ENCODE data around the gene ZFP90.
A peak's percentile ranks its signal among the peaks of the same experiment; 100 is the strongest.
"Not testable (repeated sequence)": the region's sequence is repeated elsewhere in the genome, so short reads cannot be mapped to it uniquely, and the experiment has no call there.

ZFP90 gene

GRCh38 chr16:68512742-68513141 lies 26.3 kb upstream of the ZFP90 start:
- DNase-seq = no peak
- in situ Hi-C loops (cut with MboI; ENCODE audit: low pct_unique_long_range_greater_than_20kb, low sequenced_read_pairs) = no loop called here

DNA sequence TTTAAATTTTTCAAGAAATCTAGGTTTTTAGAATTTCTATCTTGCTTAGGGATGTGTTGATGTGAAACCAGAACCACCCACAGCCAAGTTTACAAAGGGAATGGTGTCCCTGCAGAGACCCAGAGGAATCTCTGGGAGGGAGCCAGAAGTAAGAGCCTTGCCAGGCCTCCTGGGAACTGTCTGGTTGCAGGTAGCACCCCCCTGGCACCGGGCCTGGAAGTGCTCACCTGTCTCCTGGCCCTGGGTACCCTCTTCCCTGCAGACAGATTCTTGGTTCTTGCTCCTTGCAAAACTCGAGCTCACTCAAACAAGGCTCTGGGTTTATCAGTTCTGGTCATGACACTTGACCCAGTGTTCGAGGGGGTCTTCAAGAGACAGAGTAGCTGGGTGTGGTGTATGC lies 24.6 kb upstream of the ZFP90 start:
- in situ Hi-C loops (cut with MboI; ENCODE audit: low pct_unique_long_range_greater_than_20kb, low sequenced_read_pairs) = no loop called here
- no peak for DNase-seq

GRCh38 chr16:68517606-68518166 lies 21.4 kb upstream of the ZFP90 start:
- in situ Hi-C loops (cut with MboI; ENCODE audit: low pct_unique_long_range_greater_than_20kb, low sequenced_read_pairs) = no loop called here
- peak; percentile 59 for DNase-seq

- in situ Hi-C loops (cut with MboI; ENCODE audit: low pct_unique_long_range_greater_than_20kb, low sequenced_read_pairs) = no loop called here
- no peak for DNase-seq
Measured at GRCh38 chr16:68519225-68519745, 19.8 kb upstream of the ZFP90 start.

DNA sequence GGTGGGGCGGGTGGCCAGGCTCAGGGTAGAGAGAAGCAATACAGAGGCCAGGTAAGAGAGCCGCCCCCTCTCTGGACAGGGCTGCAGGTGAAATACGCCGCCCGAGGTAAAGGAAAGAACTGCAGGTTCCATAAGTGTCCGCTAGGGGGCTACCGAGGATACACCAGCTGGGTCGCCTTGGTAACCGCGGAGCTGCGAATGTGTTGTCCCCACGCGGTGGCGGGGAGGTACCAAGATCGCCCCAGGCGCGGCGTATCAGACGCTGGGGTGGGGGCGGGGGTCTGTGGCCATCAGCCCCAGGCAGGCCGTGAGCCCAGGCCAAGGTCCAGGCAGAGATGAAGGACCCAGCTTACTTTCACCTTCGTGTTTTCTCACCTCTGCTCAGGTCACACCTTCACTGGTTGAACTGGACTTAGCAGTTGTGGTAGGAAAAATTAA lies 18.4 kb upstream of the ZFP90 start:
- in situ Hi-C loops (cut with MboI; ENCODE audit: low pct_unique_long_range_greater_than_20kb, low sequenced_read_pairs) = no loop called here
- peak; percentile 90 for DNase-seq

GRCh38 chr16:68524069-68524820 lies 14.8 kb upstream of the ZFP90 start:
- in situ Hi-C loops (cut with MboI; ENCODE audit: low pct_unique_long_range_greater_than_20kb, low sequenced_read_pairs) = no loop called here

GRCh38 chr16:68526143-68526781 lies 12.8 kb upstream of the ZFP90 start:
- in situ Hi-C loops (cut with MboI; ENCODE audit: low pct_unique_long_range_greater_than_20kb, low sequenced_read_pairs) = no loop called here
- no peak for DNase-seq

More at GRCh38 chr16:68524069-68524820, 14.8 kb upstream of the ZFP90 start:
- no peak for DNase-seq

GRCh38 chr16:68526782-68527145 lies 12.3 kb upstream of the ZFP90 start:
- in situ Hi-C loops (cut with MboI; ENCODE audit: low pct_unique_long_range_greater_than_20kb, low sequenced_read_pairs) = no loop called here
- DNase-seq = no peak

DNA sequence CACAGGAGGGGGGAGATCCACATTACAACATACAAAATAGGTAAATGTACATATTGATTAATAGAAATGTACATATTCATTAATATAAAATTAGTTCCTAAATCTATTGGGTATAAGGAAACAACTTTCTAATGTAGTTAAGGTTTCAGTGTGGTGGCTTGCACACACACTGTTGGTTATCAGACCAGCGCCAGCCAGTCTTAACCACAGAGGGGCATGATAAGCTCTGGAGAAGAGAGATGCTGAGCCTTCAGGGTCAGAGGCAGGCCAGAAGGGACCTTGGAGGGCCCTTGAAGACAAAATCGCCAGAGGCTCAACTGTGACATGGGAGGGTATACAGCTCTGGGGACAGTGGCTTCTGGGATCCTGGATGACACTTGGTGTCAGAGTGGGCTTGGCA lies 10.9 kb upstream of the ZFP90 start:
- in situ Hi-C loops (cut with MboI; ENCODE audit: low pct_unique_long_range_greater_than_20kb, low sequenced_read_pairs) = no loop called here
- DNase-seq = no peak

- DNase-seq = peak; percentile 89
- in situ Hi-C loops (cut with MboI; ENCODE audit: low pct_unique_long_range_greater_than_20kb, low sequenced_read_pairs) = no loop called here
Measured at GRCh38 chr16:68528686-68529379, 10.3 kb upstream of the ZFP90 start.

- in situ Hi-C loops (cut with MboI; ENCODE audit: low pct_unique_long_range_greater_than_20kb, low sequenced_read_pairs) = no loop called here
- DNase-seq = no peak
Measured at GRCh38 chr16:68529608-68529930, 9.5 kb upstream of the ZFP90 start.

DNA sequence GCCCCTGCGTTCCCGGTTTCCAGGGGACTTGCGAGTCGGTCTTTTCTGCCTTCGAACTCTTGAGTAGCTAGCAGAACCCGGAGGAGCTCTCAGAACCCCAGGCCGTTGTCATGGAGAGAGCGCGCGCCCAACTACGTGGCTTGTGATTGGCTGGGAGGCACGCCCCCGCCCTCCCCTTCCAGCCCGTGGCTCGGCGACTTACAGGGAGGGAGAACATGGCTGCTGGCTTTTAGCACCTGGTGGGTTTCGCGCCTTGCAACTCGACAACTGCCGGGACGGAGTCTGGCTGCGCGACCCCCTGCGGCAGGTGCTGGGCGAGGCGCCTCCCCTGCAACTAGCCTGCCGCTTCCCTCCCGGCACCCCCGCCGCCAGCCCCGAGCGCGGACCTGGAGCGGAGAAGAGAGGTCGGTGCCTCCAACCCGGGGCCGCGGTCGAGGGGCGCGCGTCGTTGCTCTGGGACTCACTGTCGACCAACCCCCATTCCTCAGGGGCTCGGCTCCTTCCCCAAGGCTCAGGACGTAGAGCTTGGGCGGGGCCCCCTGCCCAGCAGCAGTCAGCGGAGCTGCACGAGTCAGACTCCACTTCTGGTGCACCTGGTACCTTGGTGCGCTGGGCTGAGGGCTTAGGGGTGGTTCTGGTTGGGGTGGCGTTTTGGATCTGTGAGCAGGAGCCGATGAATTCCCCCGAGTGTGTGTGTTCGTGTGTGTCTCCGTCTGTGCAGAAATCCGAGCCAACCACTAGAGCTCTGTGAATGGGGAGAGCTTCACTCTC lies 9.0 kb upstream of the ZFP90 start:
- in situ Hi-C loops (cut with MboI; ENCODE audit: low pct_unique_long_range_greater_than_20kb, low sequenced_read_pairs) = no loop called here
- no peak for DNase-seq

GRCh38 chr16:68533937-68534336 lies 5.2 kb upstream of the ZFP90 start:
- no peak for DNase-seq
- in situ Hi-C loops (cut with MboI; ENCODE audit: low pct_unique_long_range_greater_than_20kb, low sequenced_read_pairs) = no loop called here

GRCh38 chr16:68535331-68535730 lies 3.8 kb upstream of the ZFP90 start:
- DNase-seq = no peak
- in situ Hi-C loops (cut with MboI; ENCODE audit: low pct_unique_long_range_greater_than_20kb, low sequenced_read_pairs) = no loop called here

DNA sequence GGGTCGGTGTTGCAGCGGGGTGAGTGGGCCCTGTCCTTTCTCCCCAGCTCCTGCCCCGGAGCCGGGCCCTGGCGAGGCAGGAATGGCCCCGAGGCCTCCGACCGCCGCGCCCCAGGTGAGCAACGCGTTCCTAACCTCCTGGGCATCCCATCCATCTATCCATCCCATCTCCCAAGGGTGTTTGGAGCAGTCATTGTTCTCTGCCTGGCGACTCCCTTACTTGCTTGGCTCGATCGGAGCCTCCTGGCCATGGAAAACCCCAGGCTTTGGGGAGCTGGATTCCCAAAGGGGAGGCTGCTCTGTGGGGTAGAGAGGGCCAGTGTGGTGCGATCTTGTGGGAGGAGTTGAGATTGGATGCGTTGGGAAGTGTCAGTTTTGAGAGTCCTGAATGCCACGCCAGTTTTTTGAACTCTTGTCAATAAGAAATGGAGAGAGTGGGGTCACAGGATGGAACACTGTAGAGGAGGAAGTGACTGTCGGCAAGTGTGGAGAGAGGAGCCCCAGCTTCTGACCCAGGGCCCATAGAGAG lies 684 bp downstream of the ZFP90 start:
- in situ Hi-C loops (cut with MboI; ENCODE audit: low pct_unique_long_range_greater_than_20kb, low sequenced_read_pairs) = no loop called here
- peak; percentile 41 for DNase-seq

DNA sequence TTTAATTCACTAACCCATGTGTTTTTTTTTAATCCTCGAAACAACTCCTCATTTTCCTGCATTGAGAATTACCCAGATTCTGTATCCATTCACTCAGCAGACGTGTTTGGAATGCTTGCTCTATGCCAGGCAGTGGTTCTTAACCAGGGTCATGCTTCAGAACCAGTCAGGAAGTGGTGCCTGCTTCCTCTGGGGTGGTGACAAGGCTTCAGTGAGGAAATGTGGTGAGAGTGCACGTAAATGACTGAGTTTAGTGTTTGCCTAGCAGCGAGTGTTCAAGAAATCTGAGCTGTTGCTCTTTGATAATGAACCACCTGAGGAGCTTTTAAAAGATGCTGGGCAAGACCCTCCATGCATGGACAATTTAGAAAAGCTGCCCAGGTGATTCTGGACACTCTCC lies 9.9 kb downstream of the ZFP90 start:
- DNase-seq = peak; percentile 25
- in situ Hi-C loops (cut with MboI; ENCODE audit: low pct_unique_long_range_greater_than_20kb, low sequenced_read_pairs) = no loop called here

- in situ Hi-C loops (cut with MboI; ENCODE audit: low pct_unique_long_range_greater_than_20kb, low sequenced_read_pairs) = no loop called here
- no peak for DNase-seq
Measured at GRCh38 chr16:68553186-68553585, 14.1 kb downstream of the ZFP90 start.

- in situ Hi-C loops (cut with MboI; ENCODE audit: low pct_unique_long_range_greater_than_20kb, low sequenced_read_pairs); DNase-seq: not testable (repeated sequence)
Measured at GRCh38 chr16:68560341-68560740, 21.2 kb downstream of the ZFP90 start.

Data from KBM-7 (cell line).